ENCODE results near the gene PROCA1. TPM values are rescaled to one million over a fixed set of nuclear protein-coding genes. Genes with fewer than 3 reads are reported as not detected.

PROCA1 gene
- total RNA-seq, 1 experiment from 2014 or later = 4.4 TPM

DNA sequence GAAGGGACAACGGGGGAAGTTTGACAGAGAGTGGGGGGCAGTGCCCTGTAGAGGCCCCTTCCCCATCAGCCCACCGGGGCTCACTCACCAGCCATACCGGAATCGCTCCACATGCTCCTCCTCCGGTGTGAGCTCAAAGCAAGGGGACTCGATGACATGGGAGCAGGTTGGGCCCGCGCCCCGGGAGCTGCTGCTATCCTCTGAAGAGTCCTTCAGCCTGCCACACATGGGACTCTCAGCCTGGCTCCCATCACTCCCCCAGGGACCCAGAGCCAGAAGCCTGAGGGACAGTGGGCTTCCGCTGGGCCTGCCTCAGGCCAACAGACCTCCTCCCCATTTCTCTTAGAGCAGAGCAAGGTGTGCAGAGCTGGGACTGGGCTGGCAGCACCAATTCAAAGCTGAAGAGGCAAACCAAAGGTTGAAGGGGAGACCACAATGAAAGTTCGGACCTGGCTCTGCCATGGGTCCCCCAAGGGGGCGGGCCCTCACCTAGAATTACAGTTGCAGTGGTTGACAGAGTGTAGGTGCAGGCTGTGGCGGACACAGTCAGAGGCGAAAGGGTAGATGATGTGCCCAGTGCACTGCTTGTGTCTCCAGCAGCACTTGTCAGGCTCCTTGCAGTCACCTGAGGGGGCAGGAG, 7.3 kb downstream of the PROCA1 start:
- POLR2A ChIA-PET = no interaction called here
- H3K9me3 Mint-ChIP-seq (ENCODE audit: unreplicated experiment) = no peaks in the 10 kb centered on the region
- CTCF ChIA-PET = no interaction called here
- H3K27me3 ChIP-seq (replicated peaks; ENCODE audit: control insufficient read depth, insufficient read depth, low read length) = no peaks in the 10 kb centered on the region
- H3K9me3 ChIP-seq = no peaks in the 10 kb centered on the region
- intact Hi-C loops (cut with micrococcal nuclease; ENCODE audit: unreplicated experiment) = no loop called here
- no peak for DNase-seq
- H3K27me3 Mint-ChIP-seq (ENCODE audit: insufficient read depth, unreplicated experiment) = no peaks in the 10 kb centered on the region
- H3K36me3 Mint-ChIP-seq (ENCODE audit: insufficient read depth, unreplicated experiment) = peaks cover 71% of the 10 kb centered on the region
- no peak overlapping the region for H3K4me3 Mint-ChIP-seq (ENCODE audit: unreplicated experiment)
- H3K36me3 ChIP-seq (ENCODE audit: control insufficient read depth, insufficient read depth, low read length) = peaks cover 16% of the 10 kb centered on the region
- TF ChIP-seq, protein P1, sequence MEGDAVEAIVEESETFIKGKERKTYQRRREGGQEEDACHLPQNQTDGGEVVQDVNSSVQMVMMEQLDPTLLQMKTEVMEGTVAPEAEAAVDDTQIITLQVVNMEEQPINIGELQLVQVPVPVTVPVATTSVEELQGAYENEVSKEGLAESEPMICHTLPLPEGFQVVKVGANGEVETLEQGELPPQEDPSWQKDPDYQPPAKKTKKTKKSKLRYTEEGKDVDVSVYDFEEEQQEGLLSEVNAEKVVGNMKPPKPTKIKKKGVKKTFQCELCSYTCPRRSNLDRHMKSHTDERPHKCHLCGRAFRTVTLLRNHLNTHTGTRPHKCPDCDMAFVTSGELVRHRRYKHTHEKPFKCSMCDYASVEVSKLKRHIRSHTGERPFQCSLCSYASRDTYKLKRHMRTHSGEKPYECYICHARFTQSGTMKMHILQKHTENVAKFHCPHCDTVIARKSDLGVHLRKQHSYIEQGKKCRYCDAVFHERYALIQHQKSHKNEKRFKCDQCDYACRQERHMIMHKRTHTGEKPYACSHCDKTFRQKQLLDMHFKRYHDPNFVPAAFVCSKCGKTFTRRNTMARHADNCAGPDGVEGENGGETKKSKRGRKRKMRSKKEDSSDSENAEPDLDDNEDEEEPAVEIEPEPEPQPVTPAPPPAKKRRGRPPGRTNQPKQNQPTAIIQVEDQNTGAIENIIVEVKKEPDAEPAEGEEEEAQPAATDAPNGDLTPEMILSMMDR (IDR thresholded peaks at IDR 0.05; ENCODE audit: insufficient read depth in 1 of 2, low read depth in 1 of 2, low read length in 1 of 2, severe bottlenecking in 1 of 2, unreplicated experiment in 1 of 2) = no peak
- H3K27ac Mint-ChIP-seq (ENCODE audit: unreplicated experiment) = no peak overlapping the region
- H3K4me1 Mint-ChIP-seq (ENCODE audit: low read depth, unreplicated experiment) = no peaks in the 10 kb centered on the region
- no peak overlapping the region for H3K4me3 ChIP-seq (ENCODE audit: low read depth, low read length)
- H3K4me1 ChIP-seq = peaks cover 6% of the 10 kb centered on the region
- BruUV-seq (replicated peaks) = no TSS peak

DNA sequence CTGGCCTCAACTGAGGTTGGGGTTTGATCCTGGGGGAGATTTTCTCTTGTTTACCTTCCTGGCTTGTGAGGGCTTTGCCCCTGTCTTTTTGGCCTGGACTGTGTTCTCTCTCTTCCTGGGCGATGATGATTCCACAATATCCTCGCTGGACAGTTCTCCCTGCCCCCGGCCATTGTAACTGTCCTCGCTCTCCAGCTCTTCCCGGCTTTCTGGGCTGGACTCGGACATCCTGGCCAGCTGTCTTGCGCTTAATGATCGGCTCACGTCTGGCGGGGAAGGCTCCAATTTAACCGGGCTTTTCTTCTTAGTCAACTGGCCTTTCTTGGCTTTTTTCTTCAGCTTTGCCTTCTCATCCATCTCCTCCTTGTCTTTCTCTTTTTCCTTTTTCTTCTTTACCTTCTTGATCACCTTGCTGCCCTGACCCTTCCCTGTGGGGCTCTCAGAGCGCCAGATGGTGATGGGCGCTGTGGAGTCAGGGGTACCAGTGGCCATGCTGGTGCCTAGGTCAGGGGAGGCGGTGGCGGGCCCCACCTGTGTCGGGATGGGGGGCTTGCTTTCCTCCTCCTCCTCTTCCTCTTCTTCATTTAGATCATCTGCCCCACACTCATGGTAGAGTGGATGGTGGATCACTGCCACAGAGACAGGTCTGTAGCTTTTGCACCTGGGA, 8.0 kb downstream of the PROCA1 start:
- intact Hi-C loops (cut with micrococcal nuclease; ENCODE audit: unreplicated experiment) = no loop called here
- no TSS peak for BruUV-seq (replicated peaks)
- no peak overlapping the region for H3K4me3 Mint-ChIP-seq (ENCODE audit: unreplicated experiment)
- TF ChIP-seq, protein P1 (IDR thresholded peaks at IDR 0.05; ENCODE audit: insufficient read depth in 1 of 2, low read depth in 1 of 2, low read length in 1 of 2, severe bottlenecking in 1 of 2, unreplicated experiment in 1 of 2) = no peak
- H3K27me3 Mint-ChIP-seq (ENCODE audit: insufficient read depth, unreplicated experiment) = no peaks in the 10 kb centered on the region
- no peak for DNase-seq
- no peak overlapping the region for H3K4me3 ChIP-seq (ENCODE audit: low read depth, low read length)
- H3K4me1 Mint-ChIP-seq (ENCODE audit: low read depth, unreplicated experiment) = peaks cover 5% of the 10 kb centered on the region
- H3K9me3 ChIP-seq = no peaks in the 10 kb centered on the region
- ChIA-PET CTCF (interaction anchor here (0.6 kb wide), 1 partner anchor 9 kb away, joined by 5 read pairs; no protein-coding TSS in a partner anchor), POLR2A (no interaction called here)
- no peak overlapping the region for H3K27ac Mint-ChIP-seq (ENCODE audit: unreplicated experiment)
- peaks cover 12% of the 10 kb centered on the region for H3K4me1 ChIP-seq
- H3K36me3 Mint-ChIP-seq (ENCODE audit: insufficient read depth, unreplicated experiment) = peaks cover 77% of the 10 kb centered on the region
- H3K9me3 Mint-ChIP-seq (ENCODE audit: unreplicated experiment) = no peaks in the 10 kb centered on the region
- no peaks in the 10 kb centered on the region for H3K27me3 ChIP-seq (replicated peaks; ENCODE audit: control insufficient read depth, insufficient read depth, low read length)
- H3K36me3 ChIP-seq (ENCODE audit: control insufficient read depth, insufficient read depth, low read length) = peaks cover 20% of the 10 kb centered on the region

DNA sequence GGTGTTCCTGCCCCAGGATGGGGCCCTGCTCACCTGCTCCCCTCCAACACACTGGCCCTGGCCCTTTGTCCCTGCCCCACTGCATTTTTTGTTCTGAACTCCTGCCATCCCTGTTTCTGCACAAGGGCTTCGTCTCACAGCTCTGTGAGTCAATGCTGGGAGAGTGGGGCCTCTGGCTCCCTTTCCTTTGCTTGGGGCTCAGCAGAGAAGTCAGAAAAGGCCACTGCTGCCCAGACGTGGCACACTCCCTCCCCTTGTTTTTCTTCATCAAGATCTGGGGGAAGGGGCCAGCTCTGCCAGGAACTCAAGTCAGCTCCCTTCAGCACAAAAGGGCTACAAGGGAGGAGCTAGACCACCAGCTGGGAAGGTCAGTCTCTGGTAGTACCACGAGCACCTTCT, 8.9 kb downstream of the PROCA1 start:
- H3K27ac Mint-ChIP-seq (ENCODE audit: unreplicated experiment) = peak overlapping the region; percentile 77
- H3K36me3 ChIP-seq (ENCODE audit: control insufficient read depth, insufficient read depth, low read length) = peaks cover 20% of the 10 kb centered on the region
- no peaks in the 10 kb centered on the region for H3K9me3 Mint-ChIP-seq (ENCODE audit: unreplicated experiment)
- peaks cover 14% of the 10 kb centered on the region for H3K4me1 Mint-ChIP-seq (ENCODE audit: low read depth, unreplicated experiment)
- H3K9me3 ChIP-seq = no peaks in the 10 kb centered on the region
- ChIA-PET POLR2A (interaction anchor here (0.6 to 1.9 kb wide), 2 partner anchors 17 to 52 kb away, joined by 3 to 9 read pairs; partner anchors contain the start of gene RPL23A), CTCF (no interaction called here)
- H3K4me3 Mint-ChIP-seq (ENCODE audit: unreplicated experiment) = no peak overlapping the region
- H3K4me3 ChIP-seq (ENCODE audit: low read depth, low read length) = no peak overlapping the region
- peaks cover 84% of the 10 kb centered on the region for H3K36me3 Mint-ChIP-seq (ENCODE audit: insufficient read depth, unreplicated experiment)
- no TSS peak for BruUV-seq (replicated peaks)
- H3K27me3 Mint-ChIP-seq (ENCODE audit: insufficient read depth, unreplicated experiment) = no peaks in the 10 kb centered on the region
- intact Hi-C loops (cut with micrococcal nuclease; ENCODE audit: unreplicated experiment) = no loop called here
- peaks cover 19% of the 10 kb centered on the region for H3K4me1 ChIP-seq
- H3K27me3 ChIP-seq (replicated peaks; ENCODE audit: control insufficient read depth, insufficient read depth, low read length) = no peaks in the 10 kb centered on the region
- TF ChIP-seq, protein P1 (IDR thresholded peaks at IDR 0.05; ENCODE audit: insufficient read depth in 1 of 2, low read depth in 1 of 2, low read length in 1 of 2, severe bottlenecking in 1 of 2, unreplicated experiment in 1 of 2) = no peak
- no peak for DNase-seq

Data from Caco-2 (cell line).